Measurements from ENCODE around the gene TMEM200B. TPM values are rescaled to one million over a fixed set of nuclear protein-coding genes. Genes with fewer than 3 reads are reported as not detected.

The TMEM200B gene
- total RNA-seq, 1 donor from 2014 or later = 19.7 TPM

GRCh38 chr1:29126198-29126597 lies 2.5 kb upstream of the TMEM200B start:
- H3K27me3 Mint-ChIP-seq (ENCODE audit: unreplicated experiment) = no peaks in the 10 kb centered on the region
- H3K4me3 Mint-ChIP-seq (ENCODE audit: unreplicated experiment) = peak overlapping the region; percentile 68
- peaks cover 12% of the 10 kb centered on the region for H3K4me1 Mint-ChIP-seq (ENCODE audit: unreplicated experiment)
- no peaks in the 10 kb centered on the region for H3K36me3 Mint-ChIP-seq (ENCODE audit: unreplicated experiment)
- DNase-seq (ENCODE audit: extremely low spot score, unreplicated experiment) = no peak
- no peak for TF ChIP-seq CTCF (IDR thresholded peaks at IDR 0.05)
- H3K9me3 Mint-ChIP-seq (ENCODE audit: unreplicated experiment) = no peaks in the 10 kb centered on the region
- peak overlapping the region; percentile 92 for H3K27ac Mint-ChIP-seq (ENCODE audit: unreplicated experiment)

GRCh38 chr1:29125788-29126187 lies 2.1 kb upstream of the TMEM200B start:
- H3K36me3 Mint-ChIP-seq (ENCODE audit: unreplicated experiment) = no peaks in the 10 kb centered on the region
- H3K9me3 Mint-ChIP-seq (ENCODE audit: unreplicated experiment) = no peaks in the 10 kb centered on the region

GRCh38 chr1:29125237-29125641 lies 1.5 kb upstream of the TMEM200B start:
- peak overlapping the region; percentile 92 for H3K27ac Mint-ChIP-seq (ENCODE audit: unreplicated experiment)
- no peak for TF ChIP-seq CTCF (IDR thresholded peaks at IDR 0.05)
- DNase-seq (ENCODE audit: extremely low spot score, unreplicated experiment) = no peak
- H3K27me3 Mint-ChIP-seq (ENCODE audit: unreplicated experiment) = no peaks in the 10 kb centered on the region
- peak overlapping the region; percentile 68 for H3K4me3 Mint-ChIP-seq (ENCODE audit: unreplicated experiment)
- H3K9me3 Mint-ChIP-seq (ENCODE audit: unreplicated experiment) = no peaks in the 10 kb centered on the region
- H3K36me3 Mint-ChIP-seq (ENCODE audit: unreplicated experiment) = no peaks in the 10 kb centered on the region
- H3K4me1 Mint-ChIP-seq (ENCODE audit: unreplicated experiment) = peaks cover 12% of the 10 kb centered on the region

More at GRCh38 chr1:29125788-29126187, 2.1 kb upstream of the TMEM200B start:
- no peaks in the 10 kb centered on the region for H3K27me3 Mint-ChIP-seq (ENCODE audit: unreplicated experiment)
- peak overlapping the region; percentile 68 for H3K4me3 Mint-ChIP-seq (ENCODE audit: unreplicated experiment)
- H3K4me1 Mint-ChIP-seq (ENCODE audit: unreplicated experiment) = peaks cover 12% of the 10 kb centered on the region
- TF ChIP-seq CTCF (IDR thresholded peaks at IDR 0.05) = no peak
- no peak for DNase-seq (ENCODE audit: extremely low spot score, unreplicated experiment)
- H3K27ac Mint-ChIP-seq (ENCODE audit: unreplicated experiment) = peak overlapping the region; percentile 92

- TF ChIP-seq CTCF (IDR thresholded peaks at IDR 0.05) = peak; percentile 82
- Mint-ChIP-seq H3K9me3 (ENCODE audit: unreplicated experiment) (no peaks in the 10 kb centered on the region), H3K27ac (ENCODE audit: unreplicated experiment) (peak overlapping the region; percentile 92), H3K4me3 (ENCODE audit: unreplicated experiment) (peak overlapping the region; percentile 76), H3K4me1 (ENCODE audit: unreplicated experiment) (peaks cover 17% of the 10 kb centered on the region), H3K36me3 (ENCODE audit: unreplicated experiment) (no peaks in the 10 kb centered on the region), H3K27me3 (ENCODE audit: unreplicated experiment) (no peaks in the 10 kb centered on the region)
- DNase-seq (ENCODE audit: extremely low spot score, unreplicated experiment) = peak; percentile 95
Observed at GRCh38 chr1:29124366-29125236, 898 bp upstream of the TMEM200B start.

GRCh38 chr1:29123053-29123886 lies 433 bp downstream of the TMEM200B start:
- Mint-ChIP-seq H3K27me3 (ENCODE audit: unreplicated experiment) (no peaks in the 10 kb centered on the region), H3K27ac (ENCODE audit: unreplicated experiment) (peak overlapping the region; percentile 84), H3K4me3 (ENCODE audit: unreplicated experiment) (peak overlapping the region; percentile 81), H3K9me3 (ENCODE audit: unreplicated experiment) (no peaks in the 10 kb centered on the region), H3K36me3 (ENCODE audit: unreplicated experiment) (no peaks in the 10 kb centered on the region), H3K4me1 (ENCODE audit: unreplicated experiment) (peaks cover 17% of the 10 kb centered on the region)
- no peak for DNase-seq (ENCODE audit: extremely low spot score, unreplicated experiment)
- TF ChIP-seq CTCF (IDR thresholded peaks at IDR 0.05) = no peak
